Epithelial cell of esophagus (primary cell): Measurements from ENCODE around the gene SUB1.
A peak's percentile ranks its signal among the peaks of the same experiment; 100 is the strongest.
"Not testable (repeated sequence)": the region's sequence is repeated elsewhere in the genome, so short reads cannot be mapped to it uniquely, and the experiment has no call there.

ENCODE experiments used
- DNase-seq: peaks from one replicate; pipeline ENCODE4 v3.0.0; 2010; ENCODE audit warnings: low read depth
- H3K4me3 ChIP-seq: 2 replicates; pipeline ENCODE4 v1.5.1; 2011; ENCODE audit warnings: mild to moderate bottlenecking, low read length, control low read depth
- TF ChIP-seq, protein P1 (sequence below): IDR thresholded peaks from 2 replicates; pipeline ENCODE4 v1.5.1; 2011; ENCODE audit warnings: low read depth, mild to moderate bottlenecking, low read length, control low read depth, inconsistent platforms; ENCODE audit not compliant: insufficient read depth; ENCODE audit errors: missing control alignments

SUB1 gene

DNA sequence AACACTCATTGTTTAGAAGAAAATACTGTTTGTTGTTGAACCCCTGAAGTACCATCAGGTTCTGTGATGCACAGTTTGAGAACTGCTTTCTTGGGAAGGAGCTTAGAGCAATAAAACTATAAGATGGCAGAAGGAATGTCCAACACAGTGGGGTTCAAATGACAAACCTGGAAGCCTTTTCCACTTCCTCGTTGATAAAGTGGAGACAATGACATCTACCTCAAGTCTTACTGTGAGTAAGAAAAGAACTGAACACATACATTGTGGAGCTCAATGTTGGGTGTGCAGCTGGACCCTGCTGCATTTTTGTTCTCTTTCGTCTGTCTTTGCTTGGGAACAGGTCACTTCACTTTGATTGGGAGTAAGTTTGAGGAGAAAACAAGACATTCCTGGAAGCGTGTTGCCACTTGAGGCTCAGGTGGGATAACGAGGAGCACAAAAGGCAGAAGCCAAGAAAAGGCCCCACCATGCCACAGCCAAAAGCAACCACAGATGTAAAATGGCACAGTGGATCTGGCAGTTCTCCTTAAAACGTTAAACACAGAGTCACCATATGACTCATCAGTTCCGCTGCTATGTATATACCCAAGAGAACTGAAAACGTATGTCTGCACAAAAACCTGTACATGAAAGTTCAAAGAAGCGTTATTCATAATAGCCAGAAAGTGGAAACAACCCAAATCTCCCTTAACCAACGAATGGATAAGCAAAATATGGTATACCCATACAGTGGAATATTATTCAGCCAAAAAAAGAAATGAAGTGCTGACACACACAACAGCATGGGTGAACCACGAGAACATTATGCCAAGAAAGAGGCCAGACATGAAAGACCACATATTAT, 42.9 kb upstream of the SUB1 start:
- TF ChIP-seq, protein P1, sequence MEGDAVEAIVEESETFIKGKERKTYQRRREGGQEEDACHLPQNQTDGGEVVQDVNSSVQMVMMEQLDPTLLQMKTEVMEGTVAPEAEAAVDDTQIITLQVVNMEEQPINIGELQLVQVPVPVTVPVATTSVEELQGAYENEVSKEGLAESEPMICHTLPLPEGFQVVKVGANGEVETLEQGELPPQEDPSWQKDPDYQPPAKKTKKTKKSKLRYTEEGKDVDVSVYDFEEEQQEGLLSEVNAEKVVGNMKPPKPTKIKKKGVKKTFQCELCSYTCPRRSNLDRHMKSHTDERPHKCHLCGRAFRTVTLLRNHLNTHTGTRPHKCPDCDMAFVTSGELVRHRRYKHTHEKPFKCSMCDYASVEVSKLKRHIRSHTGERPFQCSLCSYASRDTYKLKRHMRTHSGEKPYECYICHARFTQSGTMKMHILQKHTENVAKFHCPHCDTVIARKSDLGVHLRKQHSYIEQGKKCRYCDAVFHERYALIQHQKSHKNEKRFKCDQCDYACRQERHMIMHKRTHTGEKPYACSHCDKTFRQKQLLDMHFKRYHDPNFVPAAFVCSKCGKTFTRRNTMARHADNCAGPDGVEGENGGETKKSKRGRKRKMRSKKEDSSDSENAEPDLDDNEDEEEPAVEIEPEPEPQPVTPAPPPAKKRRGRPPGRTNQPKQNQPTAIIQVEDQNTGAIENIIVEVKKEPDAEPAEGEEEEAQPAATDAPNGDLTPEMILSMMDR: no peak
- no peak overlapping the region for H3K4me3 ChIP-seq
- DNase-seq: peak; percentile 64

DNA sequence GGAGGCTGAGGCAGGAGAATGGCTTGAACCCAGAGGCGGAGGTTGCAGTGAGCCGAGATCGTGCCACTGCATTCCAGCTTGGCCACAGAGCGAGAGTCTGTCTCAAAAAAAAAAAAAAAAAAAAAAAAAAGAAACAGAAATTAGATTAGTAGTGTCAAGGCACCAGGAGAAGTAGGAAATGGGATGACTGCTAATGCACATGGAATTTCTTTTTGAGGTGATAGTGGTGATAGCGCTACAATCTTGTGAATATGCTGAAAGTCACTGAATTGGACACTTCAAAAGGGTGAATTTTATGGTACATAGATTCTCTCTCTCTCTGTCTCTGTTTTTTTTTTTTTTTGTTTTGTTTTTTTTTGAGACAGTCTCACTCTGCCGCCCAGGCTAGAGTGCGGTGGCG, 42.1 kb upstream of the SUB1 start:
- DNase-seq: no peak
- TF ChIP-seq, protein P1: no peak
- no peak overlapping the region for H3K4me3 ChIP-seq

DNA sequence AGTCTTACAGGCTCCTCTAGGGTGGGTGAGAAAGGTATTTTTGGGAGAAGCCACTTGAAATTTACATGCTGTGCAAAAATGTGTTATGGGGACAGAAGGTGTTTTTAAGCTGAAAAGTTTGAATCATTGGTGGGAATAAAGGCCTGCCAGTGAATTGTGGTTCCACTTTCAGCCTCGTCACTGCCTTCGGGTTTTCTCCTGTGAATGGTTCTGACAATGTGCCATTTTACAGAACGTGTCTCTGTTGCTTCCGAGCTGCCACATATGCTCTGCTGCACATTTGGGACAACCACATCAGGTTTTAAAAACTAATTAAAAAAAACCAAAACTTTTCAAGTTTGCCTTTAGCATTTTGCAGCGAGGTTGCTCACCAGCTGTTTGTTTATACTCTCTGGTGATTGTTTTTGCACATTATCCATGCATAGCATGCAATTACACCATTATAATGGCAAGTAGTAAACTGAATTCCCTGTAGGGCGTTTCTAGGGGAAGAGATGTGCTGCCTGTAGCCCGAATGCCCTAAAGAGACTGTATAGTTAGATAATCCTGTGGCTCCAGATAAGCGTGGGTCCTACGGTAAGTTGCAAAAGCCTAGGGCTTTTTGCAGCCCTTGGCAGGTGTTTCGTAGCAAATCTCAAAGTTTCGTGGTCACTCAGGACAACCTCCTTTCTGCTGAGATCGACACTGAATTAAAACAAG, 40.1 kb upstream of the SUB1 start:
- TF ChIP-seq, protein P1: no peak
- DNase-seq: no peak
- no peak overlapping the region for H3K4me3 ChIP-seq

DNA sequence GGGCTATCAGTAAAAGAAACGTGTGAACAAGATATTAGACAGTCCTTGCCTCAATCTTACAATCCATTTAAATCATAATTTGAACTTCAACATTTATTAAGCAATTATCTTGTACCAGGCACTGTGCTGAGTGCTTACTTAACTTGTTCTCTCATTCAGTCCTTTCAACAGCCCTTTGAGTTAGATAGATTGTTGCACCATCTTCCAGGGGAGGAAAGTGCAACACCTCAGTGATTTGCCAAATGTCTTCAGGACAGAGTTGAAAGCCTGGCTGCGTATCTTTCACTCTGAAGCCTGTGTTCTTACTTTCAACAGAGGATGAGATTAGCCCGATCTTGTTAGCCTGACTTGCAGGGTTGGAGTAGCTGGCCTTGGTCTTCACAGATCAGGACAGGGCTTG, 34.2 kb upstream of the SUB1 start:
- TF ChIP-seq, protein P1: no peak
- no peak overlapping the region for H3K4me3 ChIP-seq
- no peak for DNase-seq

DNA sequence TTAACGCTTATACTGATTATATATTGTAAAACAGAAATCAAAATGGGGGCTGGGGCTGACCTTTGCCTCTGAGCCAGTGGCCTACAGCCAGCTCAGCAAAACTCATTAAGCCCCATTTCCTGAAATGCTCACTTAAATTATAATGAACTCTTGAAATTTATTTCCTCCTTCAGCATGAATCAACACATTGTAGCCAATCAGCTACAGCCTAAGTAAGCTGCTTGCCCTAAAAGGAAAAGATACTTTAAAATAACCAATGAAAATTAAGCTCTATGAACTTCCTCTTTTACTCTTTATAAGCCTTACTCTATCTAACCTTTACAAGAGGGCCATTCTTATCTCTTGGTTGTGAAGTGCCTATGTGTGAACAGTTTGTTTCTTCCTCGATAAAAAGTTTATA, 33.5 kb upstream of the SUB1 start:
- no peak overlapping the region for H3K4me3 ChIP-seq
- no peak for DNase-seq
- TF ChIP-seq, protein P1: no peak

DNA sequence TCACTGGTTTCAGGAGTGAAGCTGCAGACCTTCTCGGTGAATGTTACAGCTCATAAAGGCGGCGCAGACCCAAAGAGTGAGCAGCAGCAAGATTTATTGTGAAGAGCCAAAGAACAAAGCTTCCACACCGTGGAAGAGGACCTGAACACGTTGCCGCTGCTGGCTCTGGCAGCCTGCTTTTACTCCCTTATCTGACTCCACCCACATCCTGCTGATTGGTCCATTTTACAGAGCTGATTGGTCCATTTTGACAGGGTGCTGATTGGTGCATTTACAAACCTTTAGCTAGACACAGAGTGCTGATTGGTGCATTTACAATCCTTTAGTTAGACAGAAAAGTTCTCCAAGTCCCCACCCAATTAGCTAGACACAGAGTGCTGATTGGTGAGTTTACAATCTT, 32.9 kb upstream of the SUB1 start:
- not testable (repeated sequence) for DNase-seq, H3K4me3 ChIP-seq

DNA sequence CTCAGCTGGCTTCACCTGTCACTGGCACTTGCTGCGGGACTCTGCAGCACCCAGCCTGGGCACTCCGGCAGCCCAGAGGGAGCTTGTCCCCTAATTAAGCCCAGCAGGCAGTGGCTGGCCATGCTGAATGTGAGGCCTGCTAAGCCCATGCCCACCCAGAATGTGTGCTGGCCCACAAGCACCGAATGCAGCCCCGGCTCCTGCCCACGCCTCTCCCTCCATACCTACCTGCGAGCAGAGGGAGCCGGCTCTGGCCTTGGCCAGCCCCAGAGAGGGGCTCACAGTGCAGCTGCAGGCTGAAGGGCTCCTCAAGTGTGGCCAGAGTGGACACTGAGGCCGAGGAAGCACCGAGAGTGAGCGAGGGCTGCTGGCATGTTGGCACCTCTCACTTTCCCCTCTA, 32.4 kb upstream of the SUB1 start:
- TF ChIP-seq, protein P1: no peak
- H3K4me3 ChIP-seq: no peak overlapping the region
- no peak for DNase-seq

DNA sequence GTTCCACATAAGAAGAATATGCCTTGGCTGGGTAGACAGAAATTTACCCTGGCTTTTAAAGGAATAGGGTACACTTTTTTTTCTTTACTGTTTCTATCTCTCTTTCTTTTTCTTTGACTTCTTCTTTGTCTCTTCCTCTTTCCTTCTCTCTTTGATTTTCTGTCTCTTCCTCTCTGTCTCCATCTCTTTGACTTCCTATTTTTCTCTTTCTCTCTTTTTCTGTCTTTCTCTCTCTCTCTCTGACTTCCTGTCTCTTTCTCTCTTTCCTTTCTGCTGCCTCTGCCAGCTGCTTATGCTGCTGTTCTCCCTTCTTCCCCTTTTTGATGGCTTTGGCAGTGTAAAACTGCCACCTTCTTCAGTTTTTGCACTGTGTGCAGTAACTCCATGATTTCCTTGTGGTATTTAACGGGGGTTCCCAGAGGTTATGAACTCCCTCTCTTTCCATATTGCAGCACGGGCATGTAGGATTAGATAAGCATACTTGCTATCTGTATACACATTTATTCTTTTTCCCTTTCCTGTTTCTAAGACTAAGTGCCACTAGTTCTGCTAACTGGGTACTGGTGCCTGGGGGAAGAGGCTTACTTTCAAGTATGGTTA, 31.1 kb upstream of the SUB1 start:
- not testable (repeated sequence) for DNase-seq, H3K4me3 ChIP-seq

DNA sequence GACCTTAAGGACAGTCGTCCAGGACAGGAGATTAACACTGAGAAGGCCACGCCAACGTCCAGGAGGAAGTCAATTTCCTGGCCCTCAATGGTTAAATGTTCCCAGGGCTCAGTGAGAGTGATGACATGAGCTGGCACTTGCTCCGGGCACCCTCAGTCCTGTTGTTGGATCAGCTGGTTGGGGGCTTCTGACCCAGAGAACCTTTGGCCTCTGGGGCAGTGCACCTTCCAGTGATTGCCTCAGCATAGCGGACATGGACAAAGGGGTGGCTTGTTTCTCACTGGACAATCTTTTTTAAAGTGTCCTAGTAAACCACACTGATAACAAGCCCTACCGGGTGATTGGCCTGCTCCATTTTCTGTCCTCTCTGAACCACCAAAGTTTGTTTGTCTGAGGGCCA, 28.8 kb upstream of the SUB1 start:
- H3K4me3 ChIP-seq, DNase-seq: not testable (repeated sequence)
